BE2C (cell line): ENCODE data around the gene KRT13.

Experiments
- DNase-seq: peaks from one replicate; pipeline ENCODE4 v3.0.0-alpha.2; 2020
- H3K27me3 ChIP-seq: fragments of 250-450 bp; sonication (Bioruptor Pico); 2 replicates; pipeline ENCODE4 v1.5.1; 2020; ENCODE audit warnings: mild to moderate bottlenecking
- H3K36me3 ChIP-seq: fragments of 250-450 bp; sonication (Bioruptor Pico); 2 replicates; pipeline ENCODE4 v1.5.1; 2020; ENCODE audit warnings: mild to moderate bottlenecking
- H3K4me1 ChIP-seq: fragments of 250-450 bp; sonication (Bioruptor Pico); 2 replicates; pipeline ENCODE4 v1.5.1; 2020
- H3K4me3 ChIP-seq: 2 replicates; pipeline ENCODE4 v1.5.1; 2011; ENCODE audit warnings: low read depth, low read length
- H3K9me3 ChIP-seq: fragments of 250-450 bp; sonication (Bioruptor Pico); 2 replicates; pipeline ENCODE4 v1.5.1; 2020
- TF ChIP-seq, protein P1 (sequence below): IDR thresholded peaks from 2 replicates; pipeline ENCODE4 v1.5.1; 2012; ENCODE audit warnings: mild to moderate bottlenecking, low read depth, low read length

The KRT13 gene

DNA sequence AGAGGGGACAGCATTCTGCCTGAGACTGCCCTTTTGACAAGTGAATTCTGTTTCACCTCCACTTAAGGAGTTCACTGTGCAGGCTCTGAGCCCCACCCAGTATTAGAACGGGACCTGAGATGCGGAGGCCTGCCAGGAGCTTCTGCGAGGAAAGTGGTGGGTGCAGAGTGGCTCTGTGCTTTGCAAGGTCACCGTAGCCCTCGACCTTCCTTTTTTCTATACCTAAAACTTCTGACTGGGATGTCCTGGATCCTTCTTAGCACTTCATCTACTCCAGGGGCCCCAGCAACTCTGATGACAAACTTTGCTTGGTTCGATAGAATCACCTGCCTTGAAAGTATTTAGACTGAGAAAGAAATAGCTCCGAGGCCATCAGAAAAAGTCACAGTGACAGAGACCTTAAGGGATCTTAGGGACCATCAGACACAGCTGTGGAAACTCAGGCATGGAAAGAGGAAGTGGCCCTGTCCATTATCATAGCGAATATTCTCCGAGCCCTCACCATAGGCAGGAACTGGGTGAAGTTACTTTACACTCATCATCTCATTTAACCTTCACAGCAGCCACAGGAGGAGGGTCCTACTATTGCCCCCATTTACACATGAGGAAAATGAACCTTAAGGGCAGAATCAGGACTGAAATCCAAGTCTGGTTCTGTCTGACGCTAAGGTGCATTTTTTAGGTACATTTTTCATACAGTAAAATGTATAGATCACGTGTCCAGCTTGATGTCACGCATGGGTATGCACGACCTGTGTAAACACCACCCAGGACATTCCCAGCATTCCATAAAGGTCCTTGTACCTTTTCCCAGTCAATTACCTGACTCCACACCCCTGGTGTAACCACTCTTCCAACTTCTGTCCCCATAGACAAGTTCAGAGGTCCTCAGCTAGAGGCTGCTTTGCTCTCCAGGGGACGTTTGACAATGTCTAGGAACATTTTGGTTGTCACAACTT lies 676 bp upstream of the KRT13 start:
- H3K27me3 ChIP-seq, result no peaks in the 10 kb centered on the region
- H3K4me1 ChIP-seq, result no peaks in the 10 kb centered on the region; the same call in 1 of the 2 replicates
- no peak overlapping the region for H3K4me3 ChIP-seq
- no peaks in the 10 kb centered on the region for H3K9me3 ChIP-seq
- no peak for DNase-seq
- TF ChIP-seq, protein P1, sequence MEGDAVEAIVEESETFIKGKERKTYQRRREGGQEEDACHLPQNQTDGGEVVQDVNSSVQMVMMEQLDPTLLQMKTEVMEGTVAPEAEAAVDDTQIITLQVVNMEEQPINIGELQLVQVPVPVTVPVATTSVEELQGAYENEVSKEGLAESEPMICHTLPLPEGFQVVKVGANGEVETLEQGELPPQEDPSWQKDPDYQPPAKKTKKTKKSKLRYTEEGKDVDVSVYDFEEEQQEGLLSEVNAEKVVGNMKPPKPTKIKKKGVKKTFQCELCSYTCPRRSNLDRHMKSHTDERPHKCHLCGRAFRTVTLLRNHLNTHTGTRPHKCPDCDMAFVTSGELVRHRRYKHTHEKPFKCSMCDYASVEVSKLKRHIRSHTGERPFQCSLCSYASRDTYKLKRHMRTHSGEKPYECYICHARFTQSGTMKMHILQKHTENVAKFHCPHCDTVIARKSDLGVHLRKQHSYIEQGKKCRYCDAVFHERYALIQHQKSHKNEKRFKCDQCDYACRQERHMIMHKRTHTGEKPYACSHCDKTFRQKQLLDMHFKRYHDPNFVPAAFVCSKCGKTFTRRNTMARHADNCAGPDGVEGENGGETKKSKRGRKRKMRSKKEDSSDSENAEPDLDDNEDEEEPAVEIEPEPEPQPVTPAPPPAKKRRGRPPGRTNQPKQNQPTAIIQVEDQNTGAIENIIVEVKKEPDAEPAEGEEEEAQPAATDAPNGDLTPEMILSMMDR, result no peak
- no peaks in the 10 kb centered on the region for H3K36me3 ChIP-seq

DNA sequence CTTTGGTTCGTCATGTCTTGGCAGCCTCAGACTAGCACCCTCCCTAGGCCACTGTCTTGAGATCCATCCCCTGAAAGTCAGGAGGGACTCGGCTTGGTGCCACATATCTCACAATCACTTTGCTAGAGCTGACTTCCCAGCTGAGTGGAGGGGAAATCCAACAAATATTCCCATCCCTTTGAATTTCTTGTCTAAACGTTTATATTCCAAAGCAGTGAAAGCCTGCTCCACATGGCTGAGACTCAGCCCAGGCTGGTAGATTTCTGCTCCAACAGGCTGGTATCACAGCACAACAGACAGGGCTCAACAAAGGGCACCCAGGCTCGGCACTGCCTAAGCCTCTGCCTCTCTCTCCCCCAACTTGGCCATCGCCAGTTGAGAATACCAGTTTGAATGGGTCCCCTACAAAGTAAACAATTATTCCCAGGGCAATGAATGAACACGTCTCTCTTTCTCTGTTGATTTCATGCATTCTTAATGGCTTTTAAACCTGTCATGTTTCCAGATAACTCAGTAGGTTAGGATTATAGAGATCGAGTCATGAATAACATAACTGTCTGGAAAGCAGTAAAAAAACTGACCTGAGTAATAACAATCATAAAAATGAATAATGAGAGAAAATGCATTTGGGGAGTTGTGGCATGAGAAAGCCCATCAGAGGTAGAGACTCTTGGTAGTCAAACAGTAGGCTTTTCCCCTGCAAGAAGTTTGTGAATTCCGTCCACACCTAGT lies 1.0 kb downstream of the KRT13 start:
- Histone ChIP-seq H3K4me3 (no peak overlapping the region), H3K4me1 (peaks cover 5% of the 10 kb centered on the region; the same call in 1 of the 2 replicates), H3K9me3 (no peaks in the 10 kb centered on the region), H3K27me3 (no peaks in the 10 kb centered on the region), H3K36me3 (no peaks in the 10 kb centered on the region)
- TF ChIP-seq, protein P1, result no peak
- DNase-seq, result no peak

DNA sequence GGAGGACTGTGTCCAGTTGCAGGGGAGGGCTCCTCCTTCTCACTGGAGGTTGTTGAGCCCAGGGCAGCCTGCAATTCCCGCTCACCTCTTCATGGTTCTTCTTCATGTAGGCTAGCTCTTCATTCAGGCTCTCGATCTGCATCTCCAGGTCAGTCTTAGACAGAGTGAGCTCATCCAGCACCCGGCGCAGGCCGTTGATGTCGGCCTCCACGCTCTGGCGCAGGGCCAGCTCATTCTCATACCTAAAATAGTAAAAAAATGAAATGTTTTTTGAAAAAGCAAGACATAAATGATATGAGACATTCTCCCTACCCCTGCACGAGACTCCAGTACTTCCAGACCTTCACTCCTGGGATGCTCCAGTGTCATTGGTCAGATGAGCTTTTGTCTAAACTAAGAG lies 2.2 kb downstream of the KRT13 start:
- H3K4me3 ChIP-seq, result no peak overlapping the region
- peaks cover 5% of the 10 kb centered on the region; the same call in 1 of the 2 replicates for H3K4me1 ChIP-seq

DNA sequence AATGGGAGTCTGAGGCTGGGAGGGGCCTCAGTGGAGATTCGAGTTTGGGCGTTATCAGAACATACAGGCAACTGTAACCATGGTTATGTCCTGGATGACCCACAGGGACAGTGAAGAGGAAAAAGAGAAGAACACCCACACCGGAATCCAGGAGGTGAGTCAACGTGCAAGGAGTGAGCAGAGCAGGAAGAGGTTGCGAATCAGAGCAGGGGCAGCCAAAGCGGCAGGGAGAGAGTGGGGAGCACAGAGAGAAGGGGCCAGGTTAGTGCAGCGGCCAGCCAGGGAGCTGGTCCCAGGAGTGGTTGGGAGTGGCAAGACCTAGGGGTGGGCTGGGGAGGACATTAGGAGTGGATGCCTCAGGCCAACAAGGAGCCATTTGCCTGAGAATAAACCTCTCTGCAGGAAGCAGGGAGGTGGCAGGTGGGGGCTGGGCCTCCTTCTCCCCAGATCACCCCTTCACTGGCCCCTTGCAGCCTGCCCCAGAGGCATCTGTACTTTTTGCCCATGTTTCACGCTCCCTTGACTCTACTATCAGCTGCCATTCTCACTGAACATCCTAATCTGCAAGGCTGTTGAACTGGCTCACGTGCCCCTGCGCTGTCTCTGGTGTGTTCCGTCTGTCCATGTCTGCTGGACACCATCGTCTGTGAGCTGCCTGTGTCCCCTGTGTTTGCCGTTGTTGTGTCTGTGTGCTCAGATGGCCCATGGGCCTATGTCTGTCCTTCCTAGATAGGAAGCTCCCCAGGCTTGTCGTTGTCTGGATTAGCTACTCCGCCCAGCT lies 5.1 kb downstream of the KRT13 start:
- H3K4me1 ChIP-seq, result peaks cover 5% of the 10 kb centered on the region; the same call in 1 of the 2 replicates
- H3K36me3 ChIP-seq, result no peaks in the 10 kb centered on the region
- DNase-seq, result no peak
- H3K4me3 ChIP-seq, result no peak overlapping the region
- TF ChIP-seq, protein P1, result no peak
- no peaks in the 10 kb centered on the region for H3K9me3 ChIP-seq
- no peaks in the 10 kb centered on the region for H3K27me3 ChIP-seq

More for the DNA sequence above, 2.2 kb downstream of the KRT13 start:
- Histone ChIP-seq H3K9me3 (no peaks in the 10 kb centered on the region), H3K27me3 (no peaks in the 10 kb centered on the region), H3K36me3 (no peaks in the 10 kb centered on the region)
- DNase-seq, result no peak
- TF ChIP-seq, protein P1, result no peak

DNA sequence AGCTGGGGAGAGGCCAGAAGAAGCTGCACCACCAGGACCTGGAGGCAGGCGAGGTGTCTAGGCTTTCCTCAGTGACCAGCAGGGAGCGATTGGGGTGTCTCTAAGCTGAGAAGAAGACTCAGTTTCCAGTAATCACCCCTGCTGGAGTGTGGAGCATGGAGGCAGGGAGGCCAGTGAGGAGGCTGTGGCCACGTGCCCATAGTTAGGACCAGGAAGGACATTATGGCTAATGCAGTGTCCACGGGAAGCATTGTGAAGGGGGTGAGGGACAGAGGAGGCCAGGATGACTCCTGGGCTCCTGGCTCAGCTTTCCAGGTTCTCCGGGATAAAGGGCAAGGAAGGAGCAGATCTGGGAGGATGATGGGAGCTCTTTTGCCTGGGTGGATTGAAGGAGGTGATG lies 5.7 kb downstream of the KRT13 start:
- Histone ChIP-seq H3K27me3 (no peaks in the 10 kb centered on the region), H3K9me3 (no peaks in the 10 kb centered on the region), H3K4me1 (peaks cover 5% of the 10 kb centered on the region; the same call in 1 of the 2 replicates), H3K4me3 (no peak overlapping the region), H3K36me3 (no peaks in the 10 kb centered on the region)
- no peak for DNase-seq
- TF ChIP-seq, protein P1, result no peak
